Measurements from ENCODE around the gene SP4.
"Not testable (repeated sequence)": the region's sequence is repeated elsewhere in the genome, so short reads cannot be mapped to it uniquely, and the experiment has no call there.

Gene SP4

DNA sequence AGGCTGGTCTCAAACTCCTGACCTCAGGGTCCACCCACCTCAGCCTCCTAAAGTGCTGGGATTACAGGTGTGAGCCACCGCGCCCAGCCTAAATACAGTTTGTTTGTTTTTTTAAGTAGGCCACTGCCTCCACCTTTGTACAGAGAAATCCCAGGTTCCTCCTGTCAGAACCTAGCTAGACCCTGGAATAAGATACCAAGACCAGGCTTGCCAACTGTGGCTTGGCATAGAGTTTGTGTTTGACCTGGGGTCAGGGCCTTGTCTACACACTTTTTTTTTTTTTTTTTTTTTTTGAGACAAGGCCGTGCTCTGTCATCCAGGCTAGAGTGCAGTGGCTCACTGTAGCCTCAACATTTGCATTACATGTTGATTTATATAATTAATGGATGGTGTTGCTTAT is 80.7 kb downstream of the SP4 start:
- H3K4me3 ChIP-seq (ENCODE audit: low read depth, low read length): no peak overlapping the region
- TF ChIP-seq, protein P1, sequence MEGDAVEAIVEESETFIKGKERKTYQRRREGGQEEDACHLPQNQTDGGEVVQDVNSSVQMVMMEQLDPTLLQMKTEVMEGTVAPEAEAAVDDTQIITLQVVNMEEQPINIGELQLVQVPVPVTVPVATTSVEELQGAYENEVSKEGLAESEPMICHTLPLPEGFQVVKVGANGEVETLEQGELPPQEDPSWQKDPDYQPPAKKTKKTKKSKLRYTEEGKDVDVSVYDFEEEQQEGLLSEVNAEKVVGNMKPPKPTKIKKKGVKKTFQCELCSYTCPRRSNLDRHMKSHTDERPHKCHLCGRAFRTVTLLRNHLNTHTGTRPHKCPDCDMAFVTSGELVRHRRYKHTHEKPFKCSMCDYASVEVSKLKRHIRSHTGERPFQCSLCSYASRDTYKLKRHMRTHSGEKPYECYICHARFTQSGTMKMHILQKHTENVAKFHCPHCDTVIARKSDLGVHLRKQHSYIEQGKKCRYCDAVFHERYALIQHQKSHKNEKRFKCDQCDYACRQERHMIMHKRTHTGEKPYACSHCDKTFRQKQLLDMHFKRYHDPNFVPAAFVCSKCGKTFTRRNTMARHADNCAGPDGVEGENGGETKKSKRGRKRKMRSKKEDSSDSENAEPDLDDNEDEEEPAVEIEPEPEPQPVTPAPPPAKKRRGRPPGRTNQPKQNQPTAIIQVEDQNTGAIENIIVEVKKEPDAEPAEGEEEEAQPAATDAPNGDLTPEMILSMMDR (IDR thresholded peaks at IDR 0.05; ENCODE audit: control insufficient read depth, extremely low read depth, insufficient read depth): no peak
- DNase-seq (ENCODE audit: low read depth): no peak

DNA sequence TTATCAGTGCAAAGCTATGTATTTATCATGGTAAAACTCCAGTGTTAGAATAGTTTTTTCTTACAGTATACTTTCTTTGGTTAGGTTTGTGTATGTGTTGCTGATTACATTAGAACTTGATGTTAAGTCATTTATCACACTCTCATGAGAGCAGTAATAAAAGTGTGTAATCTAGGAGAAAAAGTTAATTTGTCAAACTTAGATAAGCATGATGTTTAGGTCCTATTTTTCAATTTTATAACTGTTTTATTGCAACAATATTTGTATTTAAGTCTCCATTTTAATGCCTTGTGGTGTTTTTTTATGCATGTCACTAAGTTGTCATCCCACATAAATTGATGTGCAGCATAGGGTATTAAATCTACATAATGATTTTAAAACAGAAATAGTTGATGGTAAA is 86.2 kb downstream of the SP4 start:
- DNase-seq (ENCODE audit: low read depth): no peak
- TF ChIP-seq, protein P1 (IDR thresholded peaks at IDR 0.05; ENCODE audit: control insufficient read depth, extremely low read depth, insufficient read depth): no peak
- no peak overlapping the region for H3K4me3 ChIP-seq (ENCODE audit: low read depth, low read length)

DNA sequence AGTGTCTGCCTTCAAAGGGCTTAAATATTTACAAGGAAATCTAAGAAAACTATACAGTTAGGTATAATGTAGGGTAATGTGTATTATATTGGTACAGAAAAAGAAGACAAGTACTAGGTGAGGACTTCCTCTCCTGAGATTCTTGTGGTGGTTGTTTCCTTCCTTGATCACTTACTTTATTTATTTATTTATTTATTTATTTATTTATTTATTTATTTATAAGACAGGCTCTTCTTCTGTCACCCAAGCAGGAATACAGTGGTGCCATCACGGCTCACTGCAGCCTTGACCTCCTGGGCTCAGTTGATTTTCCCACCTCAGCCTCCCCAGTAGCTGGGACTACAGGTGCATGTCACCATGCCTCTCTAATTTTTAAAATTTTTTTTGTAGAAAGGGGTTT is 96.8 kb downstream of the SP4 start:
- TF ChIP-seq, protein P1 (IDR thresholded peaks at IDR 0.05; ENCODE audit: control insufficient read depth, extremely low read depth, insufficient read depth): no peak
- DNase-seq (ENCODE audit: low read depth): no peak
- H3K4me3 ChIP-seq (ENCODE audit: low read depth, low read length): no peak overlapping the region

DNA sequence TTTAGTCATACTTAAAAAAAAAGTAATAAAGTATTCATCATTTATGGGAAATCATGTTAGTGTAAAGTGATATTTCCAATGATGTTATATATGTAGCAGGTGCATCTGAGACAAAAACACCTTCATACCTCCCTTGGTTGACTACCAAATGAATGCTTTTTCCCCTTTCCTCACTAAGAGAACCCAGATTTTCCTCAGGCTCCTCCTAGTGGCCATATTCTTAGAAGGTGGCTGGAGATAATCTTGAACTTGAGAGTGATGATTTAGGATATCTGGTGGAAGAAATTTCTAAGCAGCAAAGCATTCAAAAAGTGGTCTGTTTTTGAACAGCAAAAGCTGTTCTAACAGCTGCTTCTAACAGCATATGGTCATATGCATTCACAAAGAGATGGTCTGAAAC is 98.1 kb downstream of the SP4 start:
- H3K4me3 ChIP-seq (ENCODE audit: low read depth, low read length): no peak overlapping the region
- TF ChIP-seq, protein P1 (IDR thresholded peaks at IDR 0.05; ENCODE audit: control insufficient read depth, extremely low read depth, insufficient read depth): peak; percentile 30; the same call in 1 of the 2 replicates
- no peak for DNase-seq (ENCODE audit: low read depth)

DNA sequence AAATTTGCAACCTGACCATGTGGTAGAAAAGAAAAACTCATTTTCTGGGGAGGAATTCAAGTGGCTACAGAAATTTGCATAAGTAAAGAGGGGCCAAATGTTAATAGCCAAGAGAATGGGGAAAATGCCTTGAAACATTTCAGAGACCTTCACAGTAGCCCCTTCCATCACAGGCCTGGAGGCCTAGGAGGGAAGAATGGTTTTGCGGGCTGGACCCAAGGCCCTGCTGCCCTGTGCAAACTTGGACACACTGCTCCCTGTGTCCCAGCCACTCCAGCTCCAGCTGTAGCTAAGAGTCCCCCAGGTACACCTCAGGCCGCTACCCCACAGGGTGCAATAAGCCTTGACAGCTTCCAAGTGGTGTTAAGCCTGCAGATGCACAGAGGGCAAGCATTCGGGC is 98.6 kb downstream of the SP4 start:
- TF ChIP-seq, protein P1 (IDR thresholded peaks at IDR 0.05; ENCODE audit: control insufficient read depth, extremely low read depth, insufficient read depth): no peak
- no peak overlapping the region for H3K4me3 ChIP-seq (ENCODE audit: low read depth, low read length)
- DNase-seq (ENCODE audit: low read depth): no peak

DNA sequence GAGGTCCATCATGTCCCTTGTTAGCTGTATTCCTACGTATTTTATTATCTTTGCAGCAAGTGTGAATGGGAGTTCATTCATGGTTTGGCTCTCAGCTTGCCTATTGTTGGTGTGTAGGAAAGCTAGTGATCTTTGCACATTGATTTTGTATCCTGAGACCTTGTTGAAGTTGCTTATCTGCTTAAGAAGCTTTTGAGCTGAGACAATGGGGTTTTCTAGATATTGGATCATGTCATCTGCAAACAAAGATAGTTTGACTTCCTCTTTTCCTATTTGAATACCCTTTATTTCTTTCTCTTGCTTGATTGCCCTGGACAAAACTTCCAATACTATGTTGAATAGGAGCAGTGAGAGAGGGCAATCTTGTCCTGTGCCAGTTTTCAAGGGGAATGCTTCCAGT is 104.6 kb downstream of the SP4 start:
- DNase-seq (ENCODE audit: low read depth); H3K4me3 ChIP-seq (ENCODE audit: low read depth, low read length): not testable (repeated sequence)

DNA sequence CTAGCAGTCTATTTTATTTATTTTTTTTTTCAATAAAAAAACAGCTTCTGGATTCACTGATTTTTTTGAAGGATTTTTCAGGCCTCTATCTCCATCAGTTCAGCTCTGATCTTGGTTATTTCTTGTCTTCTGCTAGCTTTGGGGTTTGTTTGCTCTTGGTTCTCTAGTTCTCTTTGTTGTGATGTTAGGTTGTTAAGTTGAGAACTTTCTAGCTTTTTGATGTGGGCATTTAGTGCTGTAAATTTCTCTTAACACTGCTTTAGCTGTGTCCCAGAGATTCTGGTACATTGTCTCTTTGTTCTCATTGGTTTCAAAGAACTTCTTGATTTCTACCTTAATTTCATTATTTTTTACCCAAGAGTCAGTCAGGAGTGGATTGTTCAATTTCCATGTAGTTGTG is 105.8 kb downstream of the SP4 start:
- H3K4me3 ChIP-seq (ENCODE audit: low read depth, low read length); DNase-seq (ENCODE audit: low read depth): not testable (repeated sequence)

DNA sequence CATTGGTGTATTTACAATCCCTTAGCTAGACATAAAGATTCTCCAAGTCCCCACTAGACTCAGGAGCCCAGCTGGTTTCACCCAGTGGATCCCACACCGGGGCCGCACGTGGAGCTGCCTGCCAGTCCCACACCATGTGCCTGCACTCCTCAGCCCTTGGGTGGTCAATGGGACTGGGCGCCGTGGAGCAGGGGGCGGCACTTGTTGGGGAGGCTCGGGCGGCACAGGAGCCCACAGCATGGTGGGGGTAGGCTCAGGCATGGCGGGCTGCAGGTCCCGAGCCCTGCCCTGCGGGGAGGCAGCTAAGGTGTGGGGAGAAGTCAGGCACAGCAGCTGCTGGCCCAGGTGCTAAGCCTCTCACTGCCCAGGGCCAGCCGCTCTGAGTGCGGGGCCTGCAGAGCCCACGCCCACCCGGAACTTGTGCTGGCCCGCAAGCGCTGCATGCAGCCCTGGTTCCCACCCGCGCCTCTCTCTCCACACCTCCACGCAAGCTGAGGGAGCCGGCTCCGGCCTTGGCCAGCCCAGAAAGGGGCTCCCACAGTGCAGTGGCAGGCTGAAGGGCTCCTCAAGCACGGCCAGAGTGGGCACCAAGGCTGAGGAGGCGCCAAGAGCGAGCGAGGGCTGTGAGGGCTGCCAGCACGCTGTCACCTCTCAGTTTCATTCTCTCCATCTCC is 108.7 kb downstream of the SP4 start:
- not testable (repeated sequence) for DNase-seq (ENCODE audit: low read depth); H3K4me3 ChIP-seq (ENCODE audit: low read depth, low read length)
